PC-3 (cell line): Measurements from ENCODE around the gene SMG6. TPM values are rescaled to one million over a fixed set of nuclear protein-coding genes. Genes with fewer than 3 reads are reported as not detected.

Source experiments
- ATAC-seq: fragments of 200-7000 bp; cut with Tn5 transposase; 2 replicates; pipeline ENCODE4 v1.9.1; 2020; ENCODE audit warnings: mild to moderate bottlenecking, moderate library complexity
- BruUV-seq: library from RNA; stranded (reverse); fragments of 400-500 nt; replicated peaks from 2 replicates; lab custom pipeline; 2021; lab: Mats Ljungman, UMichigan
- CTCF ChIA-PET: fragments of 300-600 bp; sonication (Branson Sonifier 250); formaldehyde crosslinking; loops from one replicate; lab custom pipeline; 2022; ENCODE audit warnings: antibody characterized with exemption; lab: Charles Lee
- POLR2A ChIA-PET: fragments of 300-600 bp; sonication (Branson Sonifier 250); formaldehyde crosslinking; loops from one replicate; lab custom pipeline; 2022; ENCODE audit warnings: antibody characterized with exemption; ENCODE audit not compliant: unreplicated experiment; lab: Charles Lee
- DNase-seq: peaks from one replicate; pipeline ENCODE4 v3.0.0-alpha.2; 2015
- H2AFZ ChIP-seq: fragments of 300-600 bp; sonication (generic); 2 replicates; pipeline ENCODE4 v1.6.0; 2016; ENCODE audit warnings: antibody characterized with exemption, low read length
- H3F3A ChIP-seq: fragments of 300-600 bp; sonication (generic); one replicate; pipeline ENCODE4 v1.6.0; 2017; ENCODE audit warnings: antibody characterized with exemption, low read length, control low read depth, mild to moderate bottlenecking; ENCODE audit not compliant: unreplicated experiment
- H3K27ac ChIP-seq: fragments of 300-600 bp; sonication (generic); 2 replicates; pipeline ENCODE4 v1.5.1; 2016; ENCODE audit warnings: mild to moderate bottlenecking, low read length
- H3K27me3 ChIP-seq: fragments of 300-600 bp; sonication (generic); 2 replicates; pipeline ENCODE4 v1.6.1; 2016; ENCODE audit warnings: low read length, mixed read lengths
- H3K36me3 ChIP-seq: fragments of 300-600 bp; sonication (generic); 2 replicates; pipeline ENCODE4 v1.6.1; 2016; ENCODE audit warnings: low read depth, mixed run types, low read length, mixed read lengths
- H3K4me1 ChIP-seq: fragments of 300-600 bp; sonication (generic); 2 replicates; pipeline ENCODE4 v1.5.1; 2016; ENCODE audit warnings: low read length; ENCODE audit not compliant: insufficient read depth
- H3K4me2 ChIP-seq: fragments of 300-600 bp; sonication (generic); 2 replicates; pipeline ENCODE4 v1.6.0; 2016; ENCODE audit warnings: low read length
- H3K4me3 ChIP-seq: fragments of 300-600 bp; sonication (generic); 2 replicates; pipeline ENCODE4 v1.5.1; 2016; ENCODE audit warnings: mild to moderate bottlenecking, low read length, mixed read lengths
- H3K79me2 ChIP-seq: fragments of 300-600 bp; sonication (generic); 2 replicates; pipeline ENCODE4 v1.6.1; 2017; ENCODE audit warnings: low read length, mixed read lengths
- H3K9ac ChIP-seq: fragments of 300-600 bp; sonication (generic); 2 replicates; pipeline ENCODE4 v1.6.0; 2016; ENCODE audit warnings: mild to moderate bottlenecking, low read length
- H3K9me2 ChIP-seq: fragments of 300-600 bp; sonication (generic); replicated peaks from 2 replicates; pipeline ENCODE4 v1.6.1; 2016; ENCODE audit warnings: mixed run types, low read length, mixed read lengths
- H3K9me3 ChIP-seq: fragments of 300-600 bp; sonication (generic); 2 replicates; pipeline ENCODE4 v1.6.1; 2016; ENCODE audit warnings: low read length, mixed read lengths
- H4K20me1 ChIP-seq: fragments of 300-600 bp; sonication (generic); 2 replicates; pipeline ENCODE4 v1.6.1; 2016; ENCODE audit warnings: low read length, mixed read lengths
- EZH2 ChIP-seq: fragments of 300-600 bp; sonication (generic); IDR thresholded peaks from one replicate; pipeline ENCODE4 v1.6.1; 2017; ENCODE audit warnings: antibody characterized with exemption, mild to moderate bottlenecking, low read length; ENCODE audit not compliant: unreplicated experiment
- EZH2phosphoT487 ChIP-seq: fragments of 300-600 bp; sonication (generic); IDR thresholded peaks from 2 replicates; pipeline ENCODE4 v1.6.1; 2018; ENCODE audit warnings: mild to moderate bottlenecking, antibody characterized with exemption, low read length, borderline replicate concordance
- intact Hi-C: fragments of 100-400 bp; cut with micrococcal nuclease; formaldehyde crosslinking; loops from 2 replicates; pipeline ENCODE4 v1.9.0; 2023
- total RNA-seq: library from RNA; depleted of rRNA; stranded (reverse); fragments of >200 nt; gene quantifications from 2 replicates; pipeline ENCODE4 v1.2.3, GENCODE V29; 2014
- TF ChIP-seq, protein P1 (sequence below): fragments of 300-600 bp; sonication (generic); conservative IDR thresholded peaks from 2 replicates; pipeline ENCODE4 v1.5.1; 2017; ENCODE audit warnings: antibody characterized with exemption, low read depth, mild to moderate bottlenecking, low read length

Gene SMG6
- total RNA-seq, 1 experiment from 2014 or later: 13.4 TPM

DNA sequence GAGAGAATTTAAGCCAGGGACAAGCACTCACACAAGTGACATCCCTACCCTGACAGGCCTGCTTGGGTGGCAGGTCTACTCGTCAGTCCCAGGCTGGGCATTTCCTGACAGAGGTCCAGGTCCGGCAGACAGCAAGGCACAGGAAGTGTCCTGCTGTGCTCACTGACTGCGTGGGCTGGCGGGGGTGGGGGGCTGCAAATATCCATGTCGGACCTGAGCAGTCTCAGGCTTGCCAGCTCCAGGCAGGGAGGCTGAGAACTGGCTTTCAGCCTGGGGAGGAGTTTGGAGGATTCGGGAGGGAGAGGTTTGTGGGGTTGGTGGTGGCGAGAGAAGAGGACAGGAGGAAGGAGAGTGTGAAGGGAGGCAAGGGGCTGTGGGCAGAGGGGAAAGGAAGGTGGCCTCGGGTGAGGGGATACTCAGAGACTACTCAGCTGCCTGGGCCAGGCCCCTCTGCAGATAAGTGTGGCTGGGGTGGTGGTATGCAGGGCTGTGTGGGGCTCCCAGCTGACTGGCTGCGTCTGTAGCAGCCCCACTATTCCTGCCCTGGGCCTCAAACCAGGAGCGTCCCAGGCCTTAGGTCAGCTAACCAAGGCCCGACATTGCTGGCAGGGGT, 240.9 kb downstream of the SMG6 start:
- CTCF ChIA-PET: no interaction called here
- no peak for ATAC-seq
- H3K9ac ChIP-seq: no peak overlapping the region

DNA sequence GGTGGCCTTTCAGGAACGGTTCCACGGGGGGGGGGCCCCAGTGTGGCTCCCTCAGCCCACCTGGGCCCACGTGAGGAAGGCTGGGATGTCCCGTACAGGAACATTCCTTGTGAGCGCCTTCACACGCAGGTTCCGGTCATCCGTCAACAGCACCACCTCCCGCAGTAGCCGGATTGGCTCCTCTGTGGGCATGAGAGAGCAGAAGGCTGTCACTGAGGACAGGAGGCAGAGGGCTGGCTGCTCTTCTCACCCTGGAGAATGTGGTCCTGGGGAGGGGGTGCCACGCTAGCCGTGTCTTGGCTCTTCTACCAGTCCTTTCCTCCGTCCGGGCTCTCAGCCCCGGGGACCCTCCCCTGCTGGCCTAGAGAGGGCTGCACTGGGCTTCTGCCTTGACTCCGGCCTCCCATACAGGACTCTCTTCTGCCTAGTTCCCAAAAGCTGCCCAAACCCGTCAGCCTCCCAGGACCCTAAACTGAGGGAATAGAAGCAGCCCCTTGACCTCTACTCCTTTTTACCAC, 242.1 kb downstream of the SMG6 start:
- no peaks in the 10 kb centered on the region for H3K4me1 ChIP-seq
- POLR2A ChIA-PET: no interaction called here

More for the DNA sequence above, 240.9 kb downstream of the SMG6 start:
- POLR2A ChIA-PET: no interaction called here
- H3K27me3 ChIP-seq: no peaks in the 10 kb centered on the region
- no peaks in the 10 kb centered on the region for H4K20me1 ChIP-seq
- no peaks in the 10 kb centered on the region for H3K36me3 ChIP-seq
- no peaks in the 10 kb centered on the region for H3F3A ChIP-seq
- H3K9me2 ChIP-seq: no peaks in the 10 kb centered on the region
- no peak overlapping the region for H3K4me3 ChIP-seq
- BruUV-seq: no TSS peak
- H3K9me3 ChIP-seq: no peaks in the 10 kb centered on the region
- no peak for TF ChIP-seq EZH2phosphoT487
- TF ChIP-seq, protein P1, sequence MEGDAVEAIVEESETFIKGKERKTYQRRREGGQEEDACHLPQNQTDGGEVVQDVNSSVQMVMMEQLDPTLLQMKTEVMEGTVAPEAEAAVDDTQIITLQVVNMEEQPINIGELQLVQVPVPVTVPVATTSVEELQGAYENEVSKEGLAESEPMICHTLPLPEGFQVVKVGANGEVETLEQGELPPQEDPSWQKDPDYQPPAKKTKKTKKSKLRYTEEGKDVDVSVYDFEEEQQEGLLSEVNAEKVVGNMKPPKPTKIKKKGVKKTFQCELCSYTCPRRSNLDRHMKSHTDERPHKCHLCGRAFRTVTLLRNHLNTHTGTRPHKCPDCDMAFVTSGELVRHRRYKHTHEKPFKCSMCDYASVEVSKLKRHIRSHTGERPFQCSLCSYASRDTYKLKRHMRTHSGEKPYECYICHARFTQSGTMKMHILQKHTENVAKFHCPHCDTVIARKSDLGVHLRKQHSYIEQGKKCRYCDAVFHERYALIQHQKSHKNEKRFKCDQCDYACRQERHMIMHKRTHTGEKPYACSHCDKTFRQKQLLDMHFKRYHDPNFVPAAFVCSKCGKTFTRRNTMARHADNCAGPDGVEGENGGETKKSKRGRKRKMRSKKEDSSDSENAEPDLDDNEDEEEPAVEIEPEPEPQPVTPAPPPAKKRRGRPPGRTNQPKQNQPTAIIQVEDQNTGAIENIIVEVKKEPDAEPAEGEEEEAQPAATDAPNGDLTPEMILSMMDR: no peak
- no peak for TF ChIP-seq EZH2
- peaks cover 3% of the 10 kb centered on the region for H3K4me1 ChIP-seq
- H3K79me2 ChIP-seq: no peaks in the 10 kb centered on the region
- no peak overlapping the region for H2AFZ ChIP-seq
- H3K27ac ChIP-seq: no peak overlapping the region
- no peak for DNase-seq
- intact Hi-C loops: no loop called here
- no peak overlapping the region for H3K4me2 ChIP-seq

More for the DNA sequence above, 242.1 kb downstream of the SMG6 start:
- Histone ChIP-seq H3K9me3 (no peaks in the 10 kb centered on the region), H3K36me3 (no peaks in the 10 kb centered on the region), H3K9me2 (no peaks in the 10 kb centered on the region), H3K9ac (no peak overlapping the region), H3K4me3 (no peak overlapping the region), H3K4me2 (no peak overlapping the region), H3K27me3 (no peaks in the 10 kb centered on the region), H3K27ac (no peak overlapping the region), H2AFZ (no peak overlapping the region), H3F3A (no peaks in the 10 kb centered on the region), H4K20me1 (no peaks in the 10 kb centered on the region), H3K79me2 (no peaks in the 10 kb centered on the region)
- intact Hi-C loops: no loop called here
- CTCF ChIA-PET: no interaction called here
- DNase-seq: no peak
- no peak for ATAC-seq
- BruUV-seq: no TSS peak
- TF ChIP-seq, protein P1: no peak
- TF ChIP-seq EZH2phosphoT487: no peak
- no peak for TF ChIP-seq EZH2
